HT-29 (cell line): Measurements from ENCODE around the gene GSX1. TPM values are rescaled to one million over a fixed set of nuclear protein-coding genes. Genes with fewer than 3 reads are reported as not detected.

Source experiments
- DNase-seq: peaks from one replicate; pipeline ENCODE4 v3.0.0-alpha.2; 2015; ENCODE audit warnings: low spot score
- small RNA-seq: library from RNA; depleted of rRNA; stranded (forward); fragments of <200 nt; gene quantifications from one replicate; pipeline ENCODE3, GENCODE V24; 2014
- total RNA-seq: library from RNA; depleted of rRNA; stranded (reverse); fragments of >200 nt; shearing (Covaris generic); gene quantifications from 2 replicates; pipeline ENCODE4 v1.2.3, GENCODE V29; 2014; rRNA removed

Gene GSX1
- total RNA-seq, 1 experiment from 2014 or later: not detected

DNA sequence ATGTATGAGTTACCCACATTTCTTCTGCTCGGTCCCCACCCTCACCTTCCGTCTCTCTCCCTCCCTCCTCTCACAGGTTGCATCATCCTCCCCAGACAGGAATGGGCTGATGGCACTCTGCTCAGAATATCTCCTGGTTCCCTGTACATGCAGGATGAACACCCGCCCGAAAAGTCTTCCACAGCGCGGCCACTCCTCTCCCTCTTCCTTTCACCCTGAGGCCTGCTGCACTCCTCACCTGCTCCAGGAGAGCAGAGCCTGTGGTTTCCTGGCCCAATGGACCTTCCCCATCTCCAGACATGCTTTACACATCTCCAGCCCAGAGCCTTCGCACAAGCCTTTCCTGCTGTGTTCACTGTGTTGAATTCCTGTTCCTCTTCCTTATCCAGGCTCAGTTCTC lies 40.9 kb downstream of the GSX1 start:
- no peak for DNase-seq

- DNase-seq: no peak
These were observed 41.8 kb downstream of the GSX1 start for GRCh38 chr13:27834095-27834494.

DNA sequence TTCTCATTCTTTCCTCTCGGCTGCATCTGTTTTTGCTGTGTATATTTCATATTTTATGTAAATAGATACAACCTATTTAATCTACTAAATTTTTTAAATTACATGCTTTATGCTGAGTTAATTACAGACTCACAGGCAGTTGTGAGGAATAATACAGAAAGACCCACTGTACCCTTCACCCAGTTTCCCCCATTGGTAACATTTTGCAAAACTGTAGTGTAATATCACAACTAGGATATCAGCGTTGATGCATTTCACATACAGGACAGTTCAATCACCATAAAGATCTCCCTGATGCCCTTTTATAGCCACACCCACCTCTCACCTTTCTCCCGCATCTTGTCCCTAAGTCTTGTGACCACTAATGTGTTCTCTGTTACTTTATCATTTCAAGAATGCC lies 43.5 kb downstream of the GSX1 start:
- no peak for DNase-seq

GRCh38 chr13:27839809-27840467 lies 47.7 kb downstream of the GSX1 start:
- no peak for DNase-seq

- no peak for DNase-seq
These were observed 50.3 kb downstream of the GSX1 start for GRCh38 chr13:27842571-27842970.

Small RNAs within 50 kb of the gene (small RNA-seq; reads per million reads assigned to genes)
- not detected for gene RNU6-73P

Other genes starting within 250 kb of the GSX1 start
- gene LNX2, start 172.0 kb upstream of the GSX1 start, total RNA-seq: 19.7 and 20.0 TPM in 2 replicates
- gene POLR1D, start 170.6 kb upstream of the GSX1 start, total RNA-seq: 314 and 373 TPM in 2 replicates
- gene PDX1, start 127.5 kb downstream of the GSX1 start, total RNA-seq: 0.51 and 0.89 TPM in 2 replicates
- gene CDX2, start 176.8 kb downstream of the GSX1 start, total RNA-seq: 4.1 and 5.4 TPM in 2 replicates
- gene URAD, start 196.2 kb downstream of the GSX1 start, total RNA-seq: not detected in 2 replicates